HG03442 (cell line): ENCODE data around the gene HOXD12.

Source experiments
- ATAC-seq: cut with Tn5 transposase; IDR thresholded peaks from one replicate; pipeline ENCODE4 v1.9.1; 2021; ENCODE audit warnings: mild to moderate bottlenecking, moderate library complexity; ENCODE audit not compliant: unreplicated experiment

HOXD12 gene, protein sequence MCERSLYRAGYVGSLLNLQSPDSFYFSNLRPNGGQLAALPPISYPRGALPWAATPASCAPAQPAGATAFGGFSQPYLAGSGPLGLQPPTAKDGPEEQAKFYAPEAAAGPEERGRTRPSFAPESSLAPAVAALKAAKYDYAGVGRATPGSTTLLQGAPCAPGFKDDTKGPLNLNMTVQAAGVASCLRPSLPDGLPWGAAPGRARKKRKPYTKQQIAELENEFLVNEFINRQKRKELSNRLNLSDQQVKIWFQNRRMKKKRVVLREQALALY

DNA sequence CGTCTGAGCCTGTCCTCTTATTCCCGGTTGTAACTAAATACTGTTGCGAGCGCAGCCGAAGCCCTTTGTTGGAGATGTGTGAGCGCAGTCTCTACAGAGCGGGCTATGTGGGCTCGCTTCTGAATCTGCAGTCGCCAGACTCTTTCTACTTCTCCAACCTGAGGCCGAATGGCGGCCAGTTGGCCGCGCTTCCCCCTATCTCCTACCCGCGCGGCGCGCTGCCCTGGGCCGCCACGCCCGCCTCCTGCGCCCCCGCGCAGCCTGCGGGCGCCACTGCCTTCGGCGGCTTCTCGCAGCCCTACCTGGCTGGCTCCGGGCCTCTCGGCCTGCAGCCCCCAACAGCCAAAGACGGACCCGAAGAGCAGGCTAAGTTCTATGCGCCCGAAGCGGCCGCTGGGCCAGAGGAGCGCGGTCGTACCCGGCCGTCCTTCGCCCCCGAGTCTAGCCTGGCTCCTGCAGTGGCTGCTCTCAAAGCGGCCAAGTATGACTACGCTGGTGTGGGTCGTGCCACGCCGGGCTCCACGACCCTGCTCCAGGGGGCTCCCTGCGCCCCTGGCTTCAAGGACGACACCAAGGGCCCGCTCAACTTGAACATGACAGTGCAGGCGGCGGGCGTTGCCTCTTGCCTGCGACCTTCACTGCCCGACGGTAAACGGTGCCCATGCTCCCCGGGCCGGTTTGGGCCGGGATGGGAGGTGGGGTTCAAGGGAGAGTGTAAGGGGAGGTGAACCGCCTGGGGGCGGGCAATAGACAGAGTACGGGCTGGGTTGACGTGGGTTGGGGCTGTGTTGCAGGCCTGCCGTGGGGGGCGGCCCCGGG is at the start of gene HOXD12:
TSS of gene HOXD12 (plus strand) at position 68 of the 819 bp plus-strand sequence. CDS start at position 75, 7 bp downstream.
- no peak for ATAC-seq

DNA sequence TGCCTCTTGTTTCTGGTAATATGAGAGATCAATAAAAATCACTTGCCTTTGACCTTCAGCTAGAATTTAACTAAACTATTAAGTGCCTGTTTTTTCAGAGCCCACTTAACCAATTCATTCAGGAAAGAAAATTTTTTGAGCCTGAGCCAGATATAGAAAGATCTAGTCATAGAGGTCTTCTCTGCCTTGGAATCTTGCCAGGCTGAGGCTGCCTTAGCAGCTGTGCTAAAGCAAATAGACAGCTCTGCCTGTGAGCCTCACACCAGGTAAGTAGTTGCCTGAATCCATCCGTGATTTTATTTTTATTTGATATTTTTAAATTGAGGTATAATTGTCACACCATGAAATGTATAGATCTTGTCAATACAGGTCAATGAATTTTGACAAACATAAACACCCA is 43.2 kb upstream of the HOXD12 start:
- no peak for ATAC-seq

DNA sequence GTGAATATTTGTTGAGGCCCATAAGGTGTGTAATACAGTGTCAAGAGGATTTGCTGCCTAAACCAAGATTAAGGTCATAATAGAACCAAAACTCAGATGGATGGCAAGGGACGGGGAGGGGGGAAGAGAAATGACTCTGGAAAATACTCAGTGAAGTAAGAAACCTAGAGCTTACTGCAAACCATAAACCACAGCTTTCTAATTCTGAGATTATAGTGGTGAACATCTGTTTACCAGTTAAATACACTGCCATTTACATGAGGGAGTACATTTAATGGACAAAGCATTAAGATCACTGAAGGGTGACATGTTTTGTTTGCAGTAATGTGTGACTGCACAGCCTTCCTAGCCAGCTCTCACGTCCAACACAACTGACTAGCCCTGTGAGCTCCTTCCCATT is 35.6 kb upstream of the HOXD12 start:
- peak; percentile 64 for ATAC-seq

DNA sequence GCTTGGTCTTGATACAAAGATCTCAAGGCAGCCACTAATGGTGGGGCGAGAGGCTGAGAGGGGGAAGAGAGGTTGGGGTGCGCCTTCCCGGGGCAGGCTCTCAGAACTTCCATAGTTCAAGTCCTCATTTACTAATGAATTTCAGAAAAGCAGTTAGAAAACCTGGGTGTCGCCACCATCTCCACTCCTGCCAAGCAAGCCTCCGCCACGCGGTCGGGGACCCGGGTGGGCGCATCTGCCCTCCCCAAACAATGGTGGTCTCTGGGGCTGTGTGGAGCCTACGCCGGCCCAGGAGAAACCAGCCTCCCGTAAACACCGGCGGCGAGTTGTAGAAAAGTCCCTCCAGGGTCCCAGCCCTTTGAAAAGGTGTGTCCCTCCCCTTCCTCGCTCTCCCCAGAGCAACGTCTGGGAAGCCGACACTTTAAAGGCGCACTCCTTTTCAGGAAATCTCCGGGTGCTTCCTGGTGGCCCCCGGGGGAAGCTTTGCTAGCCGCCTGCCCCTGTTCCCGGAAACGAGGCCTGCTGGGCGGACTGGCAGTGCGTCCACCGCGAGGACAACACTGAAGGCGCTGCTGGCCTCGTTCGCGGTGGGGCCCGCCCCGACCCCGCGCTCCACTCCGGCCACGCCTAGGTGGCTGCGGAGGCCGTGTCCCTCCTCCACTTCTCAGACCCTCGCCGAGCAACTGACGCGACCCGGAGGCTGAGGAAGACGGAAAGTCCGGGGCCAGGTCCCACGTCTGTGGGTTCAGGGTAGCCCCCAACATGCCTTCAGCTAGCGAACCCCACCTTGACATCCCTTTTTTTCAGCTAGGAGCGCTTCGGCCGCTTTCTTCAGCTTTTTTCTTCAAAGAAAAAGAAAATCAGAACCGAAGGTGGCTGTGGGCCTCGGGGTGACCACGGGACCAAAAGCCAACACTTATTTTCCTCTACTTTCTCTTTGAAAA is 32.7 kb upstream of the HOXD12 start:
- ATAC-seq: no peak

DNA sequence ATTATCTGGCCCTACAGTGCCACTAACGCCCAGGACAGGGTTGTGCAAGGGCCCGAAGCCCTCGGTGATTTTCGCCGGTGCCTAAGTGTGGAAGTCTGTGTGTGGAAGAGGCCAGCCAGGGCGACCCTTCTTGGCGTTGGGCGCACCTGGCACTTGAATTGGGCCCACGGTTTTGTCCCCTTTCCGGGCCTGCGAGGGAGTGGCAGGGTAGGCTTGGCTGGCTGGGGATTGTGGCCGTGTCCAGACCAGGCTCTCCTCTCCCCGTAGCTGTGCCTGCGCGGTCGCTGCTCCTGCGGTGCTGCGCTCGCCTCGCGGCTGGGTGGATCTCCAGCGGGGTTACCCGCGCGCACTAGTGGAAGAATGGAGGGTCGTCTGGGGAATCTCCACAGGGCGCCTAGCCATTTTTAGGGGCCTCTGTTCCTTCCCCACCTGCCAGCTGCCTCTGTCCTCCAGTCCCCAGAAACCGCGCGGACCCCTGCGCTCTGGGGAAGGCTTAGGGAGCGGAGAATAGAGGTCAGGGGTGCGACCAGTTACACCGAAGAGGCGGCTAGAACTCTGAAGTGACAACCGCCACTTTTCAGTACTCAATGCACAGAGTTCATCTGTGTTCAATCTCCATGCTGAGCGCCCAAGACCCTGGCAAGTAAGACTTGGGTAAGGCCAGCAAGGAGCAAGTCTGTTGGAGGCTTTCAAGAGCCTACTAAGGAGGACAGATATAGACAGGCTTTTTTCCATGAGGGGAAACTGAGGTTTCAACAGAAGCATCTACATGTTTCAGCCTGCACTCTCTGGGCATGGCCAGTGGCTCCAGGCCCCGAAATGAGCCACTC is 31.8 kb upstream of the HOXD12 start:
- no peak for ATAC-seq

DNA sequence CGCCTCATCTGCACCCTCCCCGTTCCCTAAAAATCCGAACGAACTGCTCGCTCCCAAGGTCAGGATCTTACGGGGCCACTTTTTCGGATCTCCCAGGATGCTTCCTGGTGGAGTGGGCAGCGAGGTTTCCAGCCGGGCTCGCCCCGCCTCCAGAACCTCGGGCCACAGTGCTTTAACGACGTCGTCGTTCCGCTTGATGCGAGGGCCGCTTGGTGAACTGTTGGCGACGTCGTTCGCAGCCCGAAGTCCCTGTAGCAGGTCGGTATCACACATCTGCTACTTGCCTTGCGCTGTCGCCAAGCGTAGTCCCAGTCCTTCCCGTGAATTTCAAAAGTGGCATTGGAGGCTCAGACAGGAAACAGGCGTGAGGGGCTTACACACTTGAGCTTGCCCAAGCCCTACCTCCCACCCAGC is 31.2 kb upstream of the HOXD12 start:
- no peak for ATAC-seq

DNA sequence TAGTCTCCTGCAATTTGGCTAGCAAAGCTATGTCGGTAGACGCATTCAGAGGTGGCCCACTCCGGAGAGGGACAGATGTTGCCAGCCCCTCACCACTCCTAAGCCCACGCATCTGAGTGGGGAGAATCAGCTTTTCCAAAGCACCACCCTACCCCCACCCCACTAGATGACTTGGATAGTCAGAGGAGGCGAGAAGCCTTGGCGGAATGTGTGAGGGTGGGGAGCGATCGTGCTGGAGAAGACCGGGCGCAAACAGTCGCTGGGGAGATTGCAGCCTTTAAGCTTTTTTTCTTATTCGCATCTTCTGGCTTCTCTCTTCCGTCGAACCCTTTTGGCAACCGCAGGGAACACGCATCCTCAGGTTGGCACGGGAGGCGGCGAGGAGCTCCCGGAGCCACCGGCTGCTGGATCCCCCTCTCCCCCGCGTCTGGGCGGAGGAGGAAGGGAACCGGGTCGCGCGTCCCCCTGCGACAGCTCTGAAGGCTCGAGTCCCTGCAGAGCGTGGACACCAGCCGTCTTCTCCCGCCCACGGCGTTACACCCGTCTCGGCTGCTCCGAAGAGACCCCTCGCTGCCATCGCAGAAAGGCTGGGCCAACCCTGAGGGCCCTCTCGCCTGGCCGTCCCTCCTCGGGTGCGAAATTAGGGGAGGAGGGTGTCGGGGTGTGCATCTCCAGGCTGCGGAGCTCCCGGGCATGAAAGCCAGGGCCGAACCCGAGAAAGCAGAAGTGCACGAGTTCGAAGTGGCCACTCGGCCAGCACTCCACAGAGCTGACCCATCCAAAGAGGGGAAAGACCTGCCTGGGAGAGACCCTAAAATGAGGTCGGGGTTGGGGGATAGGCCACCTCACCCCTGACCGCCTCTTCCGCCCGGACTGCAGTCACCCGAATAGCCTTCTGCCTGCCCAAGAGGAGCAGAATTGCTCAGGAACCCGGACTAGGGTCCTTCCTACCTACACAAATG is 28.0 kb upstream of the HOXD12 start:
- no peak for ATAC-seq

DNA sequence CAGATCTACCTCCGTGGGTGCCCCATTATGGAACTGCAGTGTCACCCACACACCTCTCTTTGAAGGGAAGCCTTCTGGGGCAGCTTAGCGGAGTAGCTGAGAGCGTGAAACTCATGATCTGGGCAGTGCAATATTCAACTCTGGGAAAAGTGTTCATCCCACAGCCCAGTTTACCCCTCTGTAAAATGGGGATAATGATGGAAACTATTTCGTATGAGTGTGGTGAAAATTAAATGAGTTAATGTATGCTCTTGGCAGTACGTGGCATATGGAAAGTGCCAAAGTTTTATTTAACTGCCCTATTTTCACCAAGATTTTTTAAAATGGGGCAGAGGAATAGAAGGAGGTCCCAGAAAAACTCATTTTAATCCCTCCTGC is 27.3 kb upstream of the HOXD12 start:
- ATAC-seq: no peak

DNA sequence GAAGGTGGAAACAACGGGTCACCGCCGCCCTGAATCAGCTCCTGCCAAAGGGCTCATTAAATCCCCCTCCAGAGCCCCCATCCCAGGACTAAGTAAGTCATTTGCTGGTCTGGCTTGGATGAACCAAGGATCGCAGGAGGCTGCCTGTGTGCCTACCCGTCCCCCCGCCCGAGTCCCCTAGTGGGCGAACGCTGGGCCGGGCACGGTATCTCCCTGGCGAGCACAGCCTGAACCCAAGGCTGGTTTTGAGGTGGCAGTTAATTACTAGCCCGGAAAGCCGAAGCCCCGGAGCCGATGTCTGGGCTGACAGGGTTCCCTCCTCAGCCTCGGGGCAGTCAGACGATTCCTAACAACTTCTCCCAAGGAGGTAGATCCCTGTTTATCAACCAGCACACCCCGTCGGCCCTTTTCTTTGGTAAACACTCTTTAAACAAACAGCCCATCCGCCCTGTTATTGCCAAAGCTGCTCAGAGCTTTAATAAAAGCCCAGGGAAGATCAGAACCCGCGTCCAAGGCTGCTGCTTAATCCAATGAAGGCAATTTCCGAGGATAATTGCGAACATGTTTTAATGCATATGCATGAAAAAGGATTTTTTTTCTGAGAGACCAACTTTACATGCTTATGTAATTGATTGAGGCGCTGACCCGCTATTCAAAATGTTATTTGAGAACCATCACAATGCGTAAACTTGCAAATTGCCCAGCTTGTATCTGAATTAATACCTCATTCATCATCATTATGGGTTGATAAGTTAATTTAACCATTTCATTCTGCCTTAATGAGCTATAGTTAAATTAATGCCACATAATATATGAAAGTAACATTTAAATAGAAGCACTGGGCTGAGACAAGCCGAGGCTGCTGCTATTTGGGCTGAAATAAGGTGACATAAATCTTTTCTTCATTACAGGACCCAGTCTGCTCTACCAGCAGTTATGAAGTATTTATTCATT is 26.4 kb upstream of the HOXD12 start:
- no peak for ATAC-seq

DNA sequence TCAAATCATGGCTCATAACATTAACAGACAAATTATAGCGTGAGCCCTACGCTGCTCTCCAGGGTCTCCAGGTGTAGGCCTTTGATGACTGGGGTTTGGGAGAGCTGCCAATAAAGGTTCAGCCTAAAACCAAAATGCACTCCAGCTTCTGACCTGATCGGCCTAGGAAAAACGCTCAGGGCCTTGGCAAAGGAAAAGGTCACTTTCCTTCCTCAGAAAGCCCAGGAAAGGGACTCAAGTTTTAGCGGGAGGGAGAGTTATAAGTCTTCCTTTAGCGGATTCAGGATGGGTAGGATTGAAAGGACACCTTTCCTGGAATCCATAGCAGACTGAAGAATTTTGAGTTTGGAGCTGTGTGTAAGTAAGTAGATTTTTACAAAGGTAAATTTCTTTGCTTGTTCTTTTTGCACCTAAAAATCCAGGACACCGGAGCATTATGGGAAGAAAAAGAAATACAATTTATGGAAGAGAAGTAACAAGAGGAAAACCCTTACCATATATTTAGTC is 24.6 kb upstream of the HOXD12 start:
- ATAC-seq: no peak

DNA sequence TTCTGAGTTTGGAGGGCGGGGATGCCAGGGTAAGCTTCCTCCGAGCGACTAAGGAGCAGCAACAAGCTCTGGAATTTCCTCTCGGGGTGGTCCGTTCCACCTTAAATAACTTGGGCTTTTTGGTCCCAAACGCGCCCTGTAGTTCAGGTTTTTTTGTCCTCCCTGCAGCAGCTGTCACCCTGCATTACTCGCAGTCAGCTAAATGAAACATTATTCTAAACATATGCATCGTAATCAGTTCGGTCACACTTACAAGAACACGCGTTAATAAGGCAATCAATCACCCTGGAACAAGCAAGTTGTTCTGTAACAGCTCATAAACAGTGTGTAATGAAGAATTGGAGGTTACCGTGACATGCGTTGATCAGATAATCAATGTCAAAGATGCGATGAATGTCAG is 24.1 kb upstream of the HOXD12 start:
- ATAC-seq: no peak

DNA sequence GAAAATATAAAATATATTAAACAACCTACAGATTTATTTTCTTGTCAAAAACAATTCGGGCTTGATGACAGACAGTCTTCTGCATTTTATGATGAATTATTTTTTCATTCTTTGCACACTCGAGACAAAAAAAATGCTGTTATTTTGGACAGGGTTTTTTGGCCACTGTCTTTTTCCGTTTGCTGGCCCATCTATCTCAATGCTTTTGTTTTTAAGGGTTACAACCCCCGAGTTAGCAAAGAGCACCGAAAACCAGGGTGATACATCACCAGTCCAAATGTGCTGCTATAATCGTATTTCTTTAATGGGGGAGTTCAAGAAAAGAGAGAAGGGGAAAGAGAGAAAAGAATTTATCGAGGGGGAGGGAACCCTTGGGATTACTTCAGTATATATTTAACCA is 23.5 kb upstream of the HOXD12 start:
- ATAC-seq: no peak

DNA sequence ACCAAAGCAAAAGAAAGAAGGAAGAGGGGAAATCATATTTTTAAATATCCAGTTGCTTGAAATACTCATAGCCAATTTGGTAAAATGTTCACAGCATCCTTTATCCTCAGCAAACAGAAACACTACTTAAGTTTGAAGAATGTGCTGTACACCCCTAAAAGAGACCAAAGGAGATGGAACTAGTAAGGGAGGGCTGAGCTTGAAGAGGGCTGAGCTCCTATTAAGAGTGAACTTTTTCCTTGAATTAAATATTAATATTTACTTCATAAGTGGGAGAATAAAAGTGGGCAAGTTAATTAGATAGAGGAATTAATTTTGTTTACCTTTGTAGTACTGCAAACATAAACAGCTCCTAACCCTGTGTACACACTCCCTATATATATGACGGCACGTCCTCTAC is 22.8 kb upstream of the HOXD12 start:
- ATAC-seq: no peak

DNA sequence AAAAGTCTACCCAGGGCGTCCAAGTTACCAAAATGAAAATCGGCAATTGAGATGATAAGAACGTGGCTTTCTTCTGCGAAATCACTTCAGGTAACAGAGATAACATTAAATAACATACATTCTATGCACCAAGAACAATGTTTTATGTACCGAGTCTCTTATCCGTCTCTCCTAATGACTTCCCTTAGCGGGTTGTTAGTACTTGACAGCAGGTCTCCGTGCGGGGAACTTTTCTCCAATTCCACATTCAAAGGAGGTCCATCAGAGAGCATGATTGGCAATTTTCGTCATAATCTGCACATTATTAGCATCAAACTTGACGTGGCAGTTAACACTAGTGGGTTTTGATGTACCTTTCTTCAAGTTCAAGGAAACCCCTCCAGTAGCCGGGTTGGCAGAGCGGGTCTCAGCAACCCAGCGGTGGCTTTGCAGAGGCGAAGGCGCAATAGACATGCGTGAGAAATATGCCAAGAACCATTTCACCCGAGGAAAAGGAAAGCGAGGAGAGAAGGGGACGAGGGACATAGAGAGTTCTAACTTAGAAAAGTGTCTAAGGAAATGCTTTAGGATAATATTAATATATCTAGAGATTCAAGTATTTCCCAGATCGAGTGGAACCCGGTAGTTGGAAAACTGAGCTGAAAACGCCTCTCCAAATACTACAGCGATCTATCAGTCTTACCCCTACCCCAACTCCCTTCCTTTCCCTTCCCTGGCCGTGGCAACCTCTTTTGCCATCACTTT is 20.9 kb upstream of the HOXD12 start:
- no peak for ATAC-seq

DNA sequence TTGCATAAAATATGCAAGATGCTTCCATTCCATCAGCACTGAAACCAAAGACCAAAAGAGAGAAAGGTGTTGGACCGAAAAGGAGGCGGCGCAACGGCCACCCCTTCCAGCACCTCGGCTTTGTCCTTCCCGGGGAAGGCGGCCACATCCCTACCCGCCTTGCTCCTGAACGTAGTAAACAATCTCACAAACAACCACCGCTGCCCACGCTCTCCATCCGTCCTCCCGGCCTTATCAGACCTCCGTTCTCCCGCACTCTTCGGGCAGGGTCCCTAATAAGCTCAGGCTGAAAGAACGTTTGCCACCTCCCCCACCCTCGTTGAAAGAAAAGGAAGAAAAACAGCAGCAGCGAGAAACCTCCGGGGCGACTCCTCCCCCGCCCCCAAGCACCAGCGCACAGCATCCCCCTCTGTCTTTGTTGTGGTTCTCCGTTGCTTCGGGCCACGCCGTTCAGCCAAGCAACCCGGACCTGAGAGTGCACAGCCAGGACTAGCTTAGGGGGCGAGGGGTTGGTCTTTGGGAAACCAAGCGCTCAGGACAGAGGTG is 20.2 kb upstream of the HOXD12 start:
- ATAC-seq: no peak

DNA sequence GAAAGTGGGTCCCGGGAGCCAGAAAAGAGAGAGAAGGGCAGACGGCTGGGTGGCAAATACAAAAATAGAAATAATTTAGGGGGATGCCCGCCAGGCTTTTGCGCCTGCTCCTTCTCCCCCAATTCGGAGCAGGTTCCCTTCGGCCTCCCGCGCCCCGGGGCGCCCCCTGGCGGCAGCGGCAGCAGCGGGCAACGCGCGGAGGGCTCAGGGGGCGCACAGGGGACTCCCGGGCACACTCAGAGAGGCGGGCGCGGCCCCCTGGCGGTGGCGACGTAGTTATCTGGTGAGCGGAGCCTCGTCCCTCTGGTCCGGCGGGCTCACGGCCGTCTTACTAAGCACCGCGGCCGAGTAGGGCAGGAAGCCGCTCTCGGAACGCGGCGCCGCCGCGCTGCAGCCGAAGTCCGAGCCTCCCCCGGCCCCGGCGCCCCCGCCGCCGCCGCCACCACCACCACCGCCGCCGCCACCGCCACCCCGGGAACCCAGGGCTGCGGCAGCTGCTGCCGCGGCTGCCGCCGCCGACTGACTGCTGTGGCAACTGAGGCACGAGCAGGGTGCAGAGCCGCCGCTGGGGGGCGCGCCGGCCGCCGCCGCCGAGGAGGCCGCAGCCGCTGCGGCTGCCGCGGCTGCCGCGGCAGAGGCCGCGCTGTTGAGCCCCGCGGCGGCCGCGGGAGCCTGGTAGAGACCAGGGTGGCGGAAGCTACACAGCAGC is 19.6 kb upstream of the HOXD12 start:
- no peak for ATAC-seq
